GM12875 (cell line): ENCODE measurements around the gene STK38.

Experiments
- H3K4me3 ChIP-seq: one replicate; pipeline ENCODE4 v1.5.1; 2011; ENCODE audit warnings: low read depth, low read length, control low read depth
- TF ChIP-seq, protein P1 (sequence below): IDR thresholded peaks from 2 replicates; pipeline ENCODE4 v1.5.1; 2011; ENCODE audit warnings: low read depth, mild to moderate bottlenecking, control low read depth, inconsistent platforms, low read length, moderate library complexity, borderline replicate concordance; ENCODE audit not compliant: insufficient read depth

STK38 gene

DNA sequence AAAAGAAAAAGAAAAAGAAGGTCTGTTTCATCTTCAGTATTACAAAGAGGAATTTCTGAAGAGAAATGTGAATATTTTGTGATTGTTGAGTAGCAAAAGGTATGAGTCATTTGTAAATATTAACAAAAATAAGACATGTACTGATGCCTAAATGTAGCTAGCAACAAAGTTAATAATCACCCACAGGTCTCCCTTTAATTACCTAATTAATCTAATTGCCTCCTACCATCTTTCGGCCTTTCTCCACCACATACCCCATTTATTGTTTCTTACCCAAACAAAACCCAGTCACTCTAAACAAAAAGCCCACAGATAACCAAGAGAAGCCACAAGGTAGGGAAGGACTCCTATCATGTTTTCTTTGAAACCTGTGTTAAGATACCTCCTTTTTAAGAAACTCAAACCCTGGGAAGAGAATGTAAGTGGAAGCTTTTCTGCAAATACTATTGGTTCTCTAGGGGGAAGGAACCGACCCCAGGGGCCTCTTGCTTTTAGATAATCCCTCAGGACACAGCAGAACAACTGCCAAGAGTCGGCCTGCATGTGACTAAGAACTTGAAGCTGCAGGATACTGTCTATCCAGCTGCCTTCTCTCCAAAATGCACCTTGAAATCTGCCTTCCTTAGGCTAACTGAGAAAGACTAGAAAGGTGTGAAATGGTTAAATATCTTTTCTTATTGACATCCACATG, 16.1 kb upstream of the STK38 start:
- H3K4me3 ChIP-seq: no peak overlapping the region
- TF ChIP-seq, protein P1, sequence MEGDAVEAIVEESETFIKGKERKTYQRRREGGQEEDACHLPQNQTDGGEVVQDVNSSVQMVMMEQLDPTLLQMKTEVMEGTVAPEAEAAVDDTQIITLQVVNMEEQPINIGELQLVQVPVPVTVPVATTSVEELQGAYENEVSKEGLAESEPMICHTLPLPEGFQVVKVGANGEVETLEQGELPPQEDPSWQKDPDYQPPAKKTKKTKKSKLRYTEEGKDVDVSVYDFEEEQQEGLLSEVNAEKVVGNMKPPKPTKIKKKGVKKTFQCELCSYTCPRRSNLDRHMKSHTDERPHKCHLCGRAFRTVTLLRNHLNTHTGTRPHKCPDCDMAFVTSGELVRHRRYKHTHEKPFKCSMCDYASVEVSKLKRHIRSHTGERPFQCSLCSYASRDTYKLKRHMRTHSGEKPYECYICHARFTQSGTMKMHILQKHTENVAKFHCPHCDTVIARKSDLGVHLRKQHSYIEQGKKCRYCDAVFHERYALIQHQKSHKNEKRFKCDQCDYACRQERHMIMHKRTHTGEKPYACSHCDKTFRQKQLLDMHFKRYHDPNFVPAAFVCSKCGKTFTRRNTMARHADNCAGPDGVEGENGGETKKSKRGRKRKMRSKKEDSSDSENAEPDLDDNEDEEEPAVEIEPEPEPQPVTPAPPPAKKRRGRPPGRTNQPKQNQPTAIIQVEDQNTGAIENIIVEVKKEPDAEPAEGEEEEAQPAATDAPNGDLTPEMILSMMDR: no peak

DNA sequence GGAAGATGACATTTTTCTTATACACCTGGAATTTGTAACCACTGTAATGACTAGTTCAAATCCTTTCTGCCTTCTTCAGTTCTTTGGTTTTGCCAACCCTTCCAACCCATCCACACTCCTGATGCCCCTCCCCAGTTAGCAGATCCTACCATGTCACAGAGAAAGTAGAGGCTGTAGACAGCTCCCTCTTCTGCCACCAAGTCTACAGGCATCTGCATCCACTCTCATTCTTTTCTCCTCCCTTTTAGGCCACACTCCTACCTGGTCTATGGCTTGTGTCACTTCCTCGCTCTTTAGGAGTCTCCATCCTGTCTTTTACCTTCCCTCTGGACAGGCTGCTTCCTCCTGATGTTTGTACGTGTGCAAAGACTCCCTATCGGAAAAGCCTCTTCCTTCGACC, 13.5 kb upstream of the STK38 start:
- TF ChIP-seq, protein P1: no peak

DNA sequence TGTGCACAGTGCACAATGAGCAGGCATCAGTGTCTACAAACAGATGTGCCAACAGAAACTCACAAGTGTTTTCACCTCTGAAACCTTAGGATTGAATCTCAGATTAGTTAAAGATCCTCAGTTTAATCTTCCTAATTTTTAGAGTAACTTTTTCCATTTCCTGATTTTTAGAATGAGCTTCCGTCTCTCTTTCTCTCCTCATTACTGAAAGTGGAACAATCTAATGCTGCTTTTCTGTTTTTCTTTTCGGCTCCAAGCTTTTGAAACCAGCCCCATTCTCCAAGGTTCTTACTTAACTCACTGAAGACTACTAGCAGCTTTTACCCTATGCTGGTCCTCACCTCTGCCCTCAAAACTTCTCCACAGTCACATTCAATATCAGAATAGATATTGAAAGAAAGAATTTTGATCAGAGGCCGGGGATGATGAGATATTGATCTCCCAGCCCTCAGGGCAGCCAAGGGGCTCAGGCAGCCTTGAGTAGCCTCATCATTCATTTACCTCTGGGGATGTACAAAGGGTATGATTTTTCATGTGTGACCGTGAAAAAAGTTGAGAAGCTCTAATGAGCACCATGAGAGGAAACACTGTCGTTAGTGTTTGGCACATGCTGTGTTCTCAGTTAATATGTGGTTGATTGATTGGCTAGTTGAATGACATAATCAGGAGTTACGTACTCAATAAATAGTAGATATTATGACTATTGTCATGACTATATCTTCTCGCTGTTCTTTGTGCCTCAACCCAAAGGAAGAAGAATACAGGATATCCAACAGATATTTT, 11.9 kb upstream of the STK38 start:
- no peak overlapping the region for H3K4me3 ChIP-seq
- TF ChIP-seq, protein P1: no peak

More for the DNA sequence above, 13.5 kb upstream of the STK38 start:
- no peak overlapping the region for H3K4me3 ChIP-seq

DNA sequence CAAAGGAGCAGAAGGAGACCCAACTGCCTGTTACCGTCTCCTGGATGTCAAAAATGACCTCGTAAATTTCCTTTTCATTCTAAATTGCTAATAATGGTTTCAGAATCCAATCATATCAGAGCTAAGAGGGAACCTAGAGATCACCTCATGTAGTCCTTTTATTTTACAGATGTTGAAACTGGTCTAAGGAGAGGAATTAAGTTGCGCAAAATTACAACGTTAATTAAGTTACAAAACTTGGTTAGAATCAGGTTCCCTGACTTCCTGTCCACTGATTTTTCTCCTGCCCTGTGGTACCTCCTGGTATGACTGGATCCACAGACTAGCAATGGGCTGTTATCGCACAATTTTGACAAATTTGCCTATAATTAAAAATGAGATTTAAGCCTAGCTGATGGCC, 9.0 kb upstream of the STK38 start:
- TF ChIP-seq, protein P1: no peak
- no peak overlapping the region for H3K4me3 ChIP-seq

DNA sequence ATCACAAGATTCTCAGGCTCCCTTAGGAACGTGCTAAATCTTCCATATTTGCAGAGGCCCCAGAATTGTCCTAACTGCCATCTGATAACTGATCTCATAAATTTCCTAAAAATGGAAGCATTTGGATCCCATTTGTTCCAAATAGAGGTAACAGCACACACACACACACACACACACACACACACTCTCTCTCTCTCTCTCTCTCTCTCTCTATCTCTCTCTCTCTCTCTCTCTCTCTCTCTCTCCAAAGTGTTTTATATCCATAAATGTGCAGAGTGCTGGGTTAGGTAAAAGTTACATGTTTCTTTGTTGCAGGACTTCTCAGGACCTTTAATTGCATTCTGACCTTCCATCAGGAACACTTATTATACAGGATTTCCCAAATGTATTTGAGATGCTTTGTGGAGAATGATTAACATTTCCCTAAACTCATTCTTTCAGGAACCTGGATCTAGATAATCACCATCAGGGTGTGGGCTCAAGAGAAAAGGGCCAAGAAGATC, 8.5 kb upstream of the STK38 start:
- H3K4me3 ChIP-seq: no peak overlapping the region
- TF ChIP-seq, protein P1: no peak

DNA sequence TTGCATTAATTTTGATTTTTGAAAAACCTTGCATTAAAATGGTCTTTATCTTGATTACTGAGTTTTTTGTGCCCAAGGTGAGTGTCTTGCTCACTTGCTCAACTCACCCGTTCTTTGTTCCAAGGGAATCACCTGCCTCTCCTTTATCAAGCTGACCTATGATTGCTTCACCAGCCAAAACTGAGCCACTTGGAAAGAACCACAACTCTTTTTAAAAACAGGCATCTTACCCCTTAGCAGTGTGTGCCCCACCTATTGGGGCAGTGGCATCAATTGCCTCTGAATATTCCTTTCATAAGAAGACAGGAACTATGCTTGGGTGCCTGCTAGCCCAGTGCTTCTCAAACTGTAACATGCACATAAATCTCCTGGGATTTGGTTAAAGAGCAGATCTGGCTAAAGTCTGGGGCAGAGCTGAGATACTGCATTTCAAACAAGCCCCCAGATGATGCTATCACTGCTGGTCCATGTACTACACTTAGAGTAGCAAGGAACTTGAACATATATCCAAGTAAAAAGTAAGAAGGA, 3.3 kb upstream of the STK38 start:
- no peak overlapping the region for H3K4me3 ChIP-seq
- TF ChIP-seq, protein P1: no peak
